Left lung (tissue), 10 donors: Measurements from ENCODE around the gene CCDC142. TPM values are rescaled to one million over a fixed set of nuclear protein-coding genes. Genes with fewer than 3 reads are reported as not detected.

ENCODE experiments used
- ATAC-seq: fragments of 200-7000 bp; cut with Tn5 transposase; one replicate; pipeline ENCODE4 v1.9.1; 2020; ENCODE audit warnings: moderate library complexity
- DNase-seq, 4 donors: peaks; one replicate each; pipeline ENCODE4 v3.0.0-alpha.2; 2013 to 2020
- H3K27ac ChIP-seq, 2 donors: fragments of 200-600 bp; sonication (generic) in 1 of 2; one replicate each; pipeline versions ENCODE4 v1.5.0 to v1.8.0; 2020 to 2021
- H3K27me3 ChIP-seq, 2 donors: fragments of 200-600 bp; sonication (generic) in 1 of 2; one replicate each; pipeline versions ENCODE4 v1.5.0 to v1.8.0; 2020 to 2021
- H3K36me3 ChIP-seq, 2 donors: fragments of 200-600 bp; sonication (generic) in 1 of 2; one replicate each; pipeline versions ENCODE4 v1.5.0 to v1.8.0; 2020 to 2021
- H3K4me1 ChIP-seq, 2 donors: fragments of 200-600 bp; one replicate each; pipeline ENCODE4 v1.8.0; 2021
- H3K4me3 ChIP-seq, 2 donors: fragments of 200-600 bp; sonication (generic) in 1 of 2; one replicate each; pipeline versions ENCODE4 v1.5.0 to v1.8.0; 2020 to 2021; ENCODE audit warnings: mild to moderate bottlenecking in 1 of 2
- H3K9me3 ChIP-seq, 2 donors: fragments of 200-600 bp; sonication (generic) in 1 of 2; one replicate each; pipeline versions ENCODE4 v1.5.0 to v1.8.0; 2020 to 2021
- CTCF ChIP-seq, 2 donors: fragments of 200-600 bp; sonication (generic) in 1 of 2; IDR thresholded peaks; one replicate each; pipeline versions ENCODE4 v1.5.0 to v1.8.0; 2021; ENCODE audit warnings: antibody characterized with exemption in 2 of 2
- intact Hi-C, 2 donors: fragments of 100-400 bp; cut with DNase I; formaldehyde crosslinking; loops; one replicate each; pipeline versions ENCODE4 v1.11.2 to v1.14.2; 2022
- polyA plus RNA-seq, 6 donors: library from polyadenylated mRNA; unstranded; fragments of 120-200 nt; gene quantifications; one replicate each; pipeline ENCODE4 v1.2.1, GENCODE V29; 2013; ENCODE audit not compliant: insufficient read length in 6 of 6
- total RNA-seq, 2 donors: library from RNA; stranded (reverse); fragmentation: NEBNext Ultra II Directional; extraction: Animal tissue kit (Norgen Biotek cat#: 25700); gene quantifications; one replicate each; pipeline ENCODE4 v1.2.1, GENCODE V29; 2021
- donor health status: DM: no; HTN: yes; CAD: no.
- donor health status: DM: no; HTN: no; CAD: no.

Gene CCDC142
- total and polyA plus RNA-seq, 8 donors = 12.1 to 18.6 (median 17.3) TPM

GRCh38 chr2:74510272-74510671 lies 27.5 kb upstream of the CCDC142 start:
- H3K9me3 ChIP-seq = no peaks in the 10 kb centered on the region
- no peak overlapping the region for H3K27ac ChIP-seq
- no peak for ATAC-seq
- intact Hi-C loops = no loop called here
- H3K4me1 ChIP-seq = peaks cover 21 to 42% of the 10 kb centered on the region in 2 donors
- H3K36me3 ChIP-seq = peaks cover 0 to 12% of the 10 kb centered on the region in 2 donors
- peaks cover 64 to 73% of the 10 kb centered on the region in 2 donors for H3K27me3 ChIP-seq
- no peak for DNase-seq
- TF ChIP-seq CTCF (IDR thresholded peaks at IDR 0.05) = no peak
- no peak overlapping the region for H3K4me3 ChIP-seq

GRCh38 chr2:74507926-74508520 lies 25.2 kb upstream of the CCDC142 start:
- DNase-seq = no peak
- no peak for TF ChIP-seq CTCF (IDR thresholded peaks at IDR 0.05)
- H3K27me3 ChIP-seq = peaks cover 41 to 57% of the 10 kb centered on the region in 2 donors
- H3K27ac ChIP-seq = peak overlapping the region; percentile 98
- peak; percentile 31 for ATAC-seq
- intact Hi-C loops = no loop called here
- H3K4me3 ChIP-seq = peak overlapping the region; percentile 52 to 79
- no peaks in the 10 kb centered on the region for H3K9me3 ChIP-seq
- peaks cover 24 to 47% of the 10 kb centered on the region in 2 donors for H3K4me1 ChIP-seq
- peaks cover 0 to 18% of the 10 kb centered on the region in 2 donors for H3K36me3 ChIP-seq

DNA sequence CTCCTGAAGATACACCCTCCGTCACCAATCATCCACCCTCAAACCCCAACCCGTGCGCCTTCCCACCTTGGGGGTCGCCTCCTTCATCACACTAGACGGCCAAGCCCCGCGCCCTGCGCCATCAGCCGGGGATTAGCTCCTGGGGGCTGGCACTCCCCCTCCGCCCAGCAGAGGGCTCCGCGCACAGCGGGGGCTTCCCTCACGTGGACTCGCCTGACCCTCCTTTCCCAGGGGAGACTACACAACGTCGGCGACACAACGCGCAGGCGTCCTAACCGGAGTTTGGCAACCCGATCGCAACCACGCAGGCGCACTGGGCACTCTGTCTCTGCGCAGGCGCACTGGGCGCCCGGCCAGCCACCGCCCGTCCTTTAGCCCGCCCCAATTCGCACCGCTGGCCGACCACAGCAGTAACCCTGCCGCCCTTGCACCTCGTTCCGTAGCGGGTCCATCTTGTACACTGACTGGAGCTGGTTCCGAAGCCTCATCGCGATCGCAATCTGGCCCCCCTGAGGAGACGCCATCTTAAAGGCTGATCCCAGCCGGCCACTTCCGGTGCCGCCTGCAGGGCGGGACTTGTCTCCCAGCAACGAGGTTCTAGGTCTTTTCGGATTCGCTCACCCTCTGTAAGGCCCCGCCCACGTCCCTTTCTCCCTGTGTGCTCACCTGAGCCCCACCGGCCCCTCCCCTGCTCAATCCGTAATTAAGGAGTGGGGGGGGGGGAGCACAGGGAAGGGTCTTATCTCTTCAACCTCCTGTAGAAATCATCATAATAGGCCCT lies 24.5 kb upstream of the CCDC142 start, which contains the start of gene PCGF1:
Gene PCGF1, minus strand, starts transcription at position 551 of the 781 bp plus-strand sequence. Its CDS starts 27 bp downstream, at position 524.
- Histone ChIP-seq H3K4me3 (peak within 1 kb of the TSS; percentile 52 to 79), H3K27me3 (peaks cover 34 to 57% of the 10 kb centered on the region in 2 donors), H3K9me3 (no peaks in the 10 kb centered on the region), H3K36me3 (peaks cover 0 to 18% of the 10 kb centered on the region in 2 donors), H3K4me1 (peaks cover 24 to 52% of the 10 kb centered on the region in 2 donors), H3K27ac (peak within 1 kb of the TSS; percentile 98)
- ATAC-seq (peak; percentile 91), DNase-seq (peak; percentile 96 to 100 (median 99))
- intact Hi-C loops = no loop called here
- peak in 1 of 2 donors; percentile 32 for TF ChIP-seq CTCF (IDR thresholded peaks at IDR 0.05)

DNA sequence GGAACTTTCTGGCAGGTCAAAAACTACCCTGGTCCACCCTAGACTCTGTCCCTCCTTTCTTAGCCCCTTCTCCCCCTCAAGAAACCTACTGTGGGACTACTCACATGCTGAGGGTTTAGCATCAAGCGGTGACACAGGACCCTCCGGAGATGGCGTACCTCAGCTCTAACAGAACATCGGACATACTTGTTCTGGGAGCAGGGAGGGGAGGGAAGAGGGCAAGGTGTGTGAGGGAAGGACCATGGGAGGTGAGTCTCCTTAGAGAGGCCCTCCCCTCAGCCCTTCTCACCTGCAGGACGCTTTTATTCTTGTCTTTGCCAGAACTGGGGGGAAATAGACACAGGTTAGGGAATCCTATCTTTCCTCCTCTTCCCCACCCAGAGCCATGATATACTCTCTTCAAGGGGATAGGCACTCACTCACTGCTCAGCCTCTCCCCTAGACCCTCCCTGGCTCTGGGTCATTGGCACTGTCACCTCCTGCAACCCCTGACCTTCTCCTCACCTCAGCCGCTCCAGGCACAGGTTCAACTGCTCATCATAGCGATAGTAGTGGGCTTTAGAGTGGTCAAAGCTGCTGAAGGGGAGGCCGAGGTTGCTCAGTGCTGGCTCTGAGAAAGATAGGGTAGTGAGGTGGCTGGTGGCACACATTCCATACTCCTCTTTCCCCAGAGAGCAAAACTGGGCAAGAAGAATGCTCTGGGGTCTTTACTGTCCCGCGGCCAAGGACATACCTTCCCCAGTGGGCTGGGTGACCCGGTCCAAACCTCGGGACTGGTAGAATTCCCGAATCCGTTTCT lies 22.8 kb upstream of the CCDC142 start:
- Histone ChIP-seq H3K4me3 (peak overlapping the region in 1 of 2 donors; percentile 79), H3K4me1 (peaks cover 24 to 62% of the 10 kb centered on the region in 2 donors), H3K36me3 (peaks cover 0 to 18% of the 10 kb centered on the region in 2 donors), H3K27ac (peak overlapping the region in 1 of 2 donors; percentile 98), H3K9me3 (no peaks in the 10 kb centered on the region), H3K27me3 (peaks cover 19 to 57% of the 10 kb centered on the region in 2 donors)
- no peak for TF ChIP-seq CTCF (IDR thresholded peaks at IDR 0.05)
- no peak for ATAC-seq
- intact Hi-C loops = no loop called here
- DNase-seq = no peak
